WTC11 (cell line): Measurements from ENCODE around the gene TBX2.

Experiments
- JUN ChIP-seq: sonication (generic); formaldehyde crosslinking; IDR thresholded peaks from 2 replicates; pipeline ENCODE4 v1.8.0; 2023; ENCODE audit warnings: mild to moderate bottlenecking, missing genetic modification reagents
- NFYB ChIP-seq: sonication (generic); formaldehyde crosslinking; conservative IDR thresholded peaks from 2 replicates; pipeline ENCODE4 v1.8.0; 2022; ENCODE audit warnings: low read depth, missing genetic modification reagents
- NR2C2 ChIP-seq: sonication (generic); formaldehyde crosslinking; IDR thresholded peaks from 2 replicates; pipeline ENCODE4 v1.8.0; 2022; ENCODE audit warnings: mild to moderate bottlenecking, missing genetic modification reagents
- NR3C1 ChIP-seq: sonication (generic); formaldehyde crosslinking; conservative IDR thresholded peaks from 2 replicates; pipeline ENCODE4 v1.8.1; 2023; ENCODE audit warnings: low read depth, mild to moderate bottlenecking, missing genetic modification reagents
- TCF7 ChIP-seq: sonication (generic); formaldehyde crosslinking; IDR thresholded peaks from 2 replicates; pipeline ENCODE4 v1.8.0; 2022; ENCODE audit warnings: mild to moderate bottlenecking, low read depth, missing genetic modification reagents, moderate library complexity
- ZBTB21 ChIP-seq: sonication (generic); formaldehyde crosslinking; IDR thresholded peaks from 2 replicates; pipeline ENCODE4 v1.8.1; 2023; ENCODE audit warnings: mild to moderate bottlenecking, missing genetic modification reagents, borderline replicate concordance
- ZNF121 ChIP-seq: sonication (generic); formaldehyde crosslinking; IDR thresholded peaks from 2 replicates; pipeline ENCODE4 v1.8.0; 2023; ENCODE audit warnings: missing genetic modification reagents
- ZNF416 ChIP-seq: fragments of 250-450 bp; sonication (Bioruptor Pico); IDR thresholded peaks from 2 replicates; pipeline ENCODE4 v1.9.0; 2021; ENCODE audit warnings: mild to moderate bottlenecking, inconsistent platforms
- TF ChIP-seq, protein P1 (sequence below): fragments of 250-450 bp; sonication (Bioruptor Pico); IDR thresholded peaks from 2 replicates; pipeline ENCODE4 v1.9.0; 2021; ENCODE audit warnings: mild to moderate bottlenecking
- TF ChIP-seq, protein P2 (sequence below): fragments of 200-600 bp; IDR thresholded peaks from 2 replicates; pipeline ENCODE4 v1.8.0; 2022; ENCODE audit warnings: antibody characterized with exemption
- TF ChIP-seq, protein P3 (sequence below): sonication (generic); formaldehyde crosslinking; IDR thresholded peaks from 2 replicates; pipeline ENCODE4 v1.8.0; 2022; ENCODE audit warnings: mild to moderate bottlenecking, missing genetic modification reagents
- TF ChIP-seq, protein P4 (sequence below): sonication (generic); formaldehyde crosslinking; IDR thresholded peaks from 2 replicates; pipeline ENCODE4 v1.8.0; 2023; ENCODE audit warnings: missing genetic modification reagents
- TF ChIP-seq, protein P5 (sequence below): sonication (generic); formaldehyde crosslinking; IDR thresholded peaks from 2 replicates; pipeline ENCODE4 v1.8.0; 2022; ENCODE audit warnings: missing genetic modification reagents
- TF ChIP-seq, protein P6 (sequence below): sonication (generic); formaldehyde crosslinking; IDR thresholded peaks from 2 replicates; pipeline ENCODE4 v1.8.1; 2023; ENCODE audit warnings: mild to moderate bottlenecking, missing genetic modification reagents

DNA sequence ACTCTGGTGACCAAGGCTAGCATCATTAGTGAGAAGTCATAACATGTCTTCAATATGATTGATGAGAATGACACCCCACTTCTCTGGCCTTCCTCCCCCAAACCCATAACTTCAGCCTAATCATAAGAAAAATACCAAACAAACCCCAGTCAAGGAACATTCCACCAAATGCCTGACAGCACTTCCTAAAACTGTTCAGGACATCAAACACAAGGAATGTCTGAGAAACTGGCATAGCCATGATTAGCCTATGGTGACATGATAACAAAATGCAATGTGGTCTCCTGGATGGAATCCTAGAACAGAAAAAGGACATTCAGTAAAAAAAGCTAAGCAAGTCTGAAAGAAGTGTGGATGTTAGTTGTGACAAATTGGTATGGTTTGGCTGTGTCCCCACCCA, 27.9 kb downstream of the TBX2 start:
- TF ChIP-seq, protein P1, sequence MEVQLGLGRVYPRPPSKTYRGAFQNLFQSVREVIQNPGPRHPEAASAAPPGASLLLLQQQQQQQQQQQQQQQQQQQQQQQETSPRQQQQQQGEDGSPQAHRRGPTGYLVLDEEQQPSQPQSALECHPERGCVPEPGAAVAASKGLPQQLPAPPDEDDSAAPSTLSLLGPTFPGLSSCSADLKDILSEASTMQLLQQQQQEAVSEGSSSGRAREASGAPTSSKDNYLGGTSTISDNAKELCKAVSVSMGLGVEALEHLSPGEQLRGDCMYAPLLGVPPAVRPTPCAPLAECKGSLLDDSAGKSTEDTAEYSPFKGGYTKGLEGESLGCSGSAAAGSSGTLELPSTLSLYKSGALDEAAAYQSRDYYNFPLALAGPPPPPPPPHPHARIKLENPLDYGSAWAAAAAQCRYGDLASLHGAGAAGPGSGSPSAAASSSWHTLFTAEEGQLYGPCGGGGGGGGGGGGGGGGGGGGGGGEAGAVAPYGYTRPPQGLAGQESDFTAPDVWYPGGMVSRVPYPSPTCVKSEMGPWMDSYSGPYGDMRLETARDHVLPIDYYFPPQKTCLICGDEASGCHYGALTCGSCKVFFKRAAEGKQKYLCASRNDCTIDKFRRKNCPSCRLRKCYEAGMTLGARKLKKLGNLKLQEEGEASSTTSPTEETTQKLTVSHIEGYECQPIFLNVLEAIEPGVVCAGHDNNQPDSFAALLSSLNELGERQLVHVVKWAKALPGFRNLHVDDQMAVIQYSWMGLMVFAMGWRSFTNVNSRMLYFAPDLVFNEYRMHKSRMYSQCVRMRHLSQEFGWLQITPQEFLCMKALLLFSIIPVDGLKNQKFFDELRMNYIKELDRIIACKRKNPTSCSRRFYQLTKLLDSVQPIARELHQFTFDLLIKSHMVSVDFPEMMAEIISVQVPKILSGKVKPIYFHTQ (CRISPR knock-in tag) = no peak
- TF ChIP-seq, protein P2, sequence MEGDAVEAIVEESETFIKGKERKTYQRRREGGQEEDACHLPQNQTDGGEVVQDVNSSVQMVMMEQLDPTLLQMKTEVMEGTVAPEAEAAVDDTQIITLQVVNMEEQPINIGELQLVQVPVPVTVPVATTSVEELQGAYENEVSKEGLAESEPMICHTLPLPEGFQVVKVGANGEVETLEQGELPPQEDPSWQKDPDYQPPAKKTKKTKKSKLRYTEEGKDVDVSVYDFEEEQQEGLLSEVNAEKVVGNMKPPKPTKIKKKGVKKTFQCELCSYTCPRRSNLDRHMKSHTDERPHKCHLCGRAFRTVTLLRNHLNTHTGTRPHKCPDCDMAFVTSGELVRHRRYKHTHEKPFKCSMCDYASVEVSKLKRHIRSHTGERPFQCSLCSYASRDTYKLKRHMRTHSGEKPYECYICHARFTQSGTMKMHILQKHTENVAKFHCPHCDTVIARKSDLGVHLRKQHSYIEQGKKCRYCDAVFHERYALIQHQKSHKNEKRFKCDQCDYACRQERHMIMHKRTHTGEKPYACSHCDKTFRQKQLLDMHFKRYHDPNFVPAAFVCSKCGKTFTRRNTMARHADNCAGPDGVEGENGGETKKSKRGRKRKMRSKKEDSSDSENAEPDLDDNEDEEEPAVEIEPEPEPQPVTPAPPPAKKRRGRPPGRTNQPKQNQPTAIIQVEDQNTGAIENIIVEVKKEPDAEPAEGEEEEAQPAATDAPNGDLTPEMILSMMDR = no peak
- TF ChIP-seq, protein P3, sequence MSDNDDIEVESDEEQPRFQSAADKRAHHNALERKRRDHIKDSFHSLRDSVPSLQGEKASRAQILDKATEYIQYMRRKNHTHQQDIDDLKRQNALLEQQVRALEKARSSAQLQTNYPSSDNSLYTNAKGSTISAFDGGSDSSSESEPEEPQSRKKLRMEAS = no peak
- TF ChIP-seq, protein P4, sequence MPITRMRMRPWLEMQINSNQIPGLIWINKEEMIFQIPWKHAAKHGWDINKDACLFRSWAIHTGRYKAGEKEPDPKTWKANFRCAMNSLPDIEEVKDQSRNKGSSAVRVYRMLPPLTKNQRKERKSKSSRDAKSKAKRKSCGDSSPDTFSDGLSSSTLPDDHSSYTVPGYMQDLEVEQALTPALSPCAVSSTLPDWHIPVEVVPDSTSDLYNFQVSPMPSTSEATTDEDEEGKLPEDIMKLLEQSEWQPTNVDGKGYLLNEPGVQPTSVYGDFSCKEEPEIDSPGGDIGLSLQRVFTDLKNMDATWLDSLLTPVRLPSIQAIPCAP (CRISPR knock-in tag) = no peak
- TF ChIP-seq, protein P5, sequence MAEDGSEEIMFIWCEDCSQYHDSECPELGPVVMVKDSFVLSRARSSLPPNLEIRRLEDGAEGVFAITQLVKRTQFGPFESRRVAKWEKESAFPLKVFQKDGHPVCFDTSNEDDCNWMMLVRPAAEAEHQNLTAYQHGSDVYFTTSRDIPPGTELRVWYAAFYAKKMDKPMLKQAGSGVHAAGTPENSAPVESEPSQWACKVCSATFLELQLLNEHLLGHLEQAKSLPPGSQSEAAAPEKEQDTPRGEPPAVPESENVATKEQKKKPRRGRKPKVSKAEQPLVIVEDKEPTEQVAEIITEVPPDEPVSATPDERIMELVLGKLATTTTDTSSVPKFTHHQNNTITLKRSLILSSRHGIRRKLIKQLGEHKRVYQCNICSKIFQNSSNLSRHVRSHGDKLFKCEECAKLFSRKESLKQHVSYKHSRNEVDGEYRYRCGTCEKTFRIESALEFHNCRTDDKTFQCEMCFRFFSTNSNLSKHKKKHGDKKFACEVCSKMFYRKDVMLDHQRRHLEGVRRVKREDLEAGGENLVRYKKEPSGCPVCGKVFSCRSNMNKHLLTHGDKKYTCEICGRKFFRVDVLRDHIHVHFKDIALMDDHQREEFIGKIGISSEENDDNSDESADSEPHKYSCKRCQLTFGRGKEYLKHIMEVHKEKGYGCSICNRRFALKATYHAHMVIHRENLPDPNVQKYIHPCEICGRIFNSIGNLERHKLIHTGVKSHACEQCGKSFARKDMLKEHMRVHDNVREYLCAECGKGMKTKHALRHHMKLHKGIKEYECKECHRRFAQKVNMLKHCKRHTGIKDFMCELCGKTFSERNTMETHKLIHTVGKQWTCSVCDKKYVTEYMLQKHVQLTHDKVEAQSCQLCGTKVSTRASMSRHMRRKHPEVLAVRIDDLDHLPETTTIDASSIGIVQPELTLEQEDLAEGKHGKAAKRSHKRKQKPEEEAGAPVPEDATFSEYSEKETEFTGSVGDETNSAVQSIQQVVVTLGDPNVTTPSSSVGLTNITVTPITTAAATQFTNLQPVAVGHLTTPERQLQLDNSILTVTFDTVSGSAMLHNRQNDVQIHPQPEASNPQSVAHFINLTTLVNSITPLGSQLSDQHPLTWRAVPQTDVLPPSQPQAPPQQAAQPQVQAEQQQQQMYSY = no peak
- TF ChIP-seq TCF7 (CRISPR knock-in tag) (no peak), NR2C2 (CRISPR knock-in tag) (no peak), NR3C1 (CRISPR knock-in tag) (no peak), JUN (CRISPR knock-in tag) (no peak), NFYB (CRISPR knock-in tag) (no peak), ZNF121 (CRISPR knock-in tag) (no peak), ZBTB21 (CRISPR knock-in tag) (no peak), ZNF416 (CRISPR knock-in tag) (no peak)
- TF ChIP-seq, protein P6, sequence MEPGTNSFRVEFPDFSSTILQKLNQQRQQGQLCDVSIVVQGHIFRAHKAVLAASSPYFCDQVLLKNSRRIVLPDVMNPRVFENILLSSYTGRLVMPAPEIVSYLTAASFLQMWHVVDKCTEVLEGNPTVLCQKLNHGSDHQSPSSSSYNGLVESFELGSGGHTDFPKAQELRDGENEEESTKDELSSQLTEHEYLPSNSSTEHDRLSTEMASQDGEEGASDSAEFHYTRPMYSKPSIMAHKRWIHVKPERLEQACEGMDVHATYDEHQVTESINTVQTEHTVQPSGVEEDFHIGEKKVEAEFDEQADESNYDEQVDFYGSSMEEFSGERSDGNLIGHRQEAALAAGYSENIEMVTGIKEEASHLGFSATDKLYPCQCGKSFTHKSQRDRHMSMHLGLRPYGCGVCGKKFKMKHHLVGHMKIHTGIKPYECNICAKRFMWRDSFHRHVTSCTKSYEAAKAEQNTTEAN (CRISPR knock-in tag) = no peak
